Adrenal gland (tissue), 5 donors: ENCODE results near the gene CCSER1.

Source experiments
- POLR2A ChIP-seq, 2 donors: fragments of 450-650 bp; IDR thresholded peaks; one replicate each; pipeline ENCODE4 v1.6.1; 2017; ENCODE audit warnings: antibody characterized with exemption in 2 of 2, mild to moderate bottlenecking in 2 of 2, moderate library complexity in 1 of 2
- TF ChIP-seq, protein P1 (sequence below), 6 experiments: fragments of 450-650 bp in 4 of 6; fragments of 200-600 bp in 2 of 6; sonication (generic) in 1 of 6; IDR thresholded peaks; 1 replicate in 5 of 6; 2 replicates in 1 of 6; pipeline versions ENCODE4 v1.5.1 to v1.8.0; 2016 to 2021; ENCODE audit warnings: antibody characterized with exemption in 6 of 6, mild to moderate bottlenecking in 2 of 6, moderate library complexity in 1 of 6
- donor health status: DM: no; HTN: no; CAD: no.

DNA sequence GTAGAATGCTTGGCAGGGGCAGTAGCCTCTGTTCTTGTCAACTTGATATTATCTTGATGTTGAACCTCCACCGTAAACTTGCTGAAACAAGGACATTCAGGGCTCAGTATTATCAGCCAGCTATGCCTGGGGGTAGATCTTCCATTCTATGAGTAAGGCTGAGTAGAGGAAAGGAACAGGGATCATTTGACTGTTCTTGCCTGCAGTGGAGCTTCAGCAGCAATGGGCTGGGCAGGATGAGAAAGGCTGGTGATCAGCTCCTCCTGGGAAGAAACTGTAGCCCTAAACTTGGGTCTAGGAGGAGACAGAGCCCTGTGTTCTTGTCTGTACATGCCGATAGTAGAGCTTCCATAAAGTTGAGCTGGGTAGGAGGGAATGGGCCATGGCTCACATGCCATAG lies 127.2 kb downstream of the CCSER1 start:
- TF ChIP-seq, protein P1, sequence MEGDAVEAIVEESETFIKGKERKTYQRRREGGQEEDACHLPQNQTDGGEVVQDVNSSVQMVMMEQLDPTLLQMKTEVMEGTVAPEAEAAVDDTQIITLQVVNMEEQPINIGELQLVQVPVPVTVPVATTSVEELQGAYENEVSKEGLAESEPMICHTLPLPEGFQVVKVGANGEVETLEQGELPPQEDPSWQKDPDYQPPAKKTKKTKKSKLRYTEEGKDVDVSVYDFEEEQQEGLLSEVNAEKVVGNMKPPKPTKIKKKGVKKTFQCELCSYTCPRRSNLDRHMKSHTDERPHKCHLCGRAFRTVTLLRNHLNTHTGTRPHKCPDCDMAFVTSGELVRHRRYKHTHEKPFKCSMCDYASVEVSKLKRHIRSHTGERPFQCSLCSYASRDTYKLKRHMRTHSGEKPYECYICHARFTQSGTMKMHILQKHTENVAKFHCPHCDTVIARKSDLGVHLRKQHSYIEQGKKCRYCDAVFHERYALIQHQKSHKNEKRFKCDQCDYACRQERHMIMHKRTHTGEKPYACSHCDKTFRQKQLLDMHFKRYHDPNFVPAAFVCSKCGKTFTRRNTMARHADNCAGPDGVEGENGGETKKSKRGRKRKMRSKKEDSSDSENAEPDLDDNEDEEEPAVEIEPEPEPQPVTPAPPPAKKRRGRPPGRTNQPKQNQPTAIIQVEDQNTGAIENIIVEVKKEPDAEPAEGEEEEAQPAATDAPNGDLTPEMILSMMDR (IDR thresholded peaks at IDR 0.05): no peak
- TF ChIP-seq POLR2A (IDR thresholded peaks at IDR 0.05): no peak
